Measurements from ENCODE around the gene NCKAP5.

Gene NCKAP5

GRCh38 chr2:133530645-133531044, 37.6 kb downstream of the NCKAP5 start:
- no peak for TF ChIP-seq REST (IDR thresholded peaks at IDR 0.05; ENCODE audit: insufficient read depth in 1 of 2, low read depth in 2 of 2, low read length in 2 of 2)
- no peak for TF ChIP-seq TAF1 (IDR thresholded peaks at IDR 0.05; ENCODE audit: borderline replicate concordance, insufficient read depth, low read length)
- TF ChIP-seq POLR2AphosphoS5 (IDR thresholded peaks at IDR 0.05; ENCODE audit: low read depth, low read length): no peak
- TF ChIP-seq FOXP2 (optimal IDR thresholded peaks at IDR 0.05; ENCODE audit: borderline replicate concordance, extremely low read depth, extremely low read length, insufficient read depth): no peak
- TF ChIP-seq SIN3A (IDR thresholded peaks at IDR 0.05; ENCODE audit: borderline replicate concordance, insufficient read depth, low read length): no peak

DNA sequence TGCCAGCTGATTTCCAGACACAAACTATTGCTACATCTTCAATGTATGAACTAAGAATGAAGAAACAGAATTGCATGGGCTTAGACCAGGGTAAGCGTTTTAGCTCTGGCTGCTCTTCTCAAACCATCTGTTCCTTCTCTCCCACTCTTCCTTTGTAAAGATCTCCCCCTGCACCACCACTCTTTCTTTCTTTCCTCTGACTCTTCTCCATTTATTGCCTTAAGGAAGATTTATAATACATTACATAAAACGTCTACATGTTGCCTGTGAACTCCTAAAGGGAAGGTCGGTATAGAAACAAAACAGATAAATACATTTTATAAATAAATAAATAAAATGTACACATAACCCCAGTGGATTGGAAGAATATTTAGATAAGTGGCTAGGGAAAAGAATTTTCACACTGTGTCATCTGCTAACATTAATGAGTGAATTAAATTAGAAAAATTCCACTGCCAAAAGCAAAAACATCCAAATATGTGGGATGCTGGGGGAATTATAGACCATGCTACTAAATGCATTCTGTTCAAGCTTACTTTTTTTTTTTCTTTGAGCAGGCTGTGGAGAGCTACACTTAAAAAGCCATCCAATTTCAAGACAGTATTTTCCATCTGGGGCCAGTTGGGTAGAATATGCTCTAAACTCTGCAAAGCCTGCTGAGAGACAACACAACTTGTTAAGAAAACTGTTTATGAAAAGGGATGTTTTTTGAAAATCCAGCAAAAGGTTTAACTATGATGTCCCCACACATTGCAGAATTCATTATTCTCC, 41.5 kb downstream of the NCKAP5 start:
- no peak for TF ChIP-seq POLR2AphosphoS5 (IDR thresholded peaks at IDR 0.05; ENCODE audit: low read depth, low read length)
- no peak for TF ChIP-seq TAF1 (IDR thresholded peaks at IDR 0.05; ENCODE audit: borderline replicate concordance, insufficient read depth, low read length)
- TF ChIP-seq SIN3A (IDR thresholded peaks at IDR 0.05; ENCODE audit: borderline replicate concordance, insufficient read depth, low read length): no peak
- no peak for TF ChIP-seq REST (IDR thresholded peaks at IDR 0.05; ENCODE audit: insufficient read depth in 1 of 2, low read depth in 2 of 2, low read length in 2 of 2)
- TF ChIP-seq FOXP2 (optimal IDR thresholded peaks at IDR 0.05; ENCODE audit: borderline replicate concordance, extremely low read depth, extremely low read length, insufficient read depth): no peak

GRCh38 chr2:133525613-133526529, 42.4 kb downstream of the NCKAP5 start:
- TF ChIP-seq POLR2AphosphoS5 (IDR thresholded peaks at IDR 0.05; ENCODE audit: low read depth, low read length) (no peak), FOXP2 (optimal IDR thresholded peaks at IDR 0.05; ENCODE audit: borderline replicate concordance, extremely low read depth, extremely low read length, insufficient read depth) (no peak), SIN3A (IDR thresholded peaks at IDR 0.05; ENCODE audit: borderline replicate concordance, insufficient read depth, low read length) (no peak), TAF1 (IDR thresholded peaks at IDR 0.05; ENCODE audit: borderline replicate concordance, insufficient read depth, low read length) (no peak), REST (IDR thresholded peaks at IDR 0.05; ENCODE audit: insufficient read depth in 1 of 2, low read depth in 2 of 2, low read length in 2 of 2) (no peak)

DNA sequence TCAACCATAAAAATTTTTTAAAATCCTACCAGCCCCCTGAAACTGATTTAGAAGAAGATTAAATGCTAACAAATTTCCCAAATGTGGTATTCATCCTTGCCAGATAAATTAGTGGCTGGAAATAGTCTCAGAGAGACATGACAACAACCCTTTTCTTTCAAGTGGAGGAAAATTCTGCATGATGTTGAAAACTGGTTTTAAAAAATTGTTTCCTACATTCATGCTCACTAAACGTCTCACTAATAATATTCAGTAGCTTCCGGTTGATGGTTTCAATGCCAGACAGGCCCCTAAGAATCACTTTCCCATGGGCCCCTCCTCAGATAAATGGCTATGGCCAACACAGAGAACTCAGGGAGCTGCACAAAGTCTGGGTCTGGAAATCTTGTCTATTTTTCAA, 43.2 kb downstream of the NCKAP5 start:
- TF ChIP-seq FOXP2 (optimal IDR thresholded peaks at IDR 0.05; ENCODE audit: borderline replicate concordance, extremely low read depth, extremely low read length, insufficient read depth) (no peak), TAF1 (IDR thresholded peaks at IDR 0.05; ENCODE audit: borderline replicate concordance, insufficient read depth, low read length) (no peak), REST (IDR thresholded peaks at IDR 0.05; ENCODE audit: insufficient read depth in 1 of 2, low read depth in 2 of 2, low read length in 2 of 2) (no peak), POLR2AphosphoS5 (IDR thresholded peaks at IDR 0.05; ENCODE audit: low read depth, low read length) (no peak), SIN3A (IDR thresholded peaks at IDR 0.05; ENCODE audit: borderline replicate concordance, insufficient read depth, low read length) (no peak)

All from PFSK-1 (cell line).